ENCODE data around the gene PRAC1.

Gene PRAC1

DNA sequence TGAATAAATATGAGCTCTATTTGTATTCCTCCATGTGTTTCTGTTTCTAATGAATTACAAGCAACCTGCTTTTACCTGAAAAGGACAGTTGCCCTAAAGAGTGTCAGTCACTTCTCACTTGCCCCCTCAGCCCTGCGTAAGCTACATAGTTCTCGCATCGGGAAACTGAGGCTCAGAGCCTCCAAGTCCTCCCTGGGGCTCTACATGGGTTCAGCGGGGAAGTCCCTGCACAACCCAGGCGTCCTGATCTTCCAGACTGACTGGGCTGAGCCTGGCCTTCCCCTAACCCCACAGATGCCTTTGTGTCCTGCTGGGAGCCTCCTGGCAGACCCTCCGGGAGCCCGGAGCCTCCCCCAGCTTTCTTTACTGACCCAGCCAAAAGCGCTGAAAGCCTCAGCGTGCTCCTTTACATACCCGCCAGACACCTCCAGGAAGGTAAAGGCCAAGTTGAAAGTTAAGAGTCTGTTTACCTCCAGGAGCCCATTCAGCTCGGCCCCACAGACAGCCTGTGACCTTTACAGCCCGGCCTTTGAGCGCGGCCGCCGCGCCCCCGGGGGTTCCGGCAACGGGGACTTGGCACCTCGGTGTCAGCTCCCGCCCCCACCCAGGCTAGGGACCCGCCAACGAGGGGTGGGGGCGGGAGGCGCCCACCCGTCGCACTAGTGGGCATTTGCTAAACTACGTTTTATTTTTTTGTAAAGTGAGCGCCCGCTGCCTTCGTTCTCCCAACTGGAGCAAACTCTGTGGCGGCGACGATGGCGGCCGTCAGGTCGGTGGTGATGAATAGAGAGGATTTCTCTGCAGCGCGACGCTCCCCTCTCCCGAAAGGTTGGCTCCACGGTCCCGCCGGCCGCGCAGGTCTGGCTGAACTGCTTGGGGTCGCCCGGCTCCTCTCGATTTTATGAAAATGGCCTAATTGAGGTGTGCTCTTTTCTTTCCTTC, 10.6 kb upstream of the PRAC1 start:
- Histone ChIP-seq H3K36me3 (ENCODE audit: control insufficient read depth in 2 of 2, insufficient read depth in 2 of 2, low read length in 2 of 2) (no peaks in the 10 kb centered on the region), H3K9me3 (ENCODE audit: control insufficient read depth in 2 of 2, low read length in 2 of 2) (no peaks in the 10 kb centered on the region), H3K27ac (ENCODE audit: low read depth in 2 of 2, low read length in 2 of 2) (peak overlapping the region in 1 of 2 donors; percentile 82), H3K4me1 (ENCODE audit: control insufficient read depth in 2 of 2, insufficient read depth in 2 of 2, low read length in 2 of 2) (peaks cover 4 to 21% of the 10 kb centered on the region in 2 donors), H3K27me3 (ENCODE audit: control insufficient read depth in 2 of 2, insufficient read depth in 2 of 2, low read length in 2 of 2) (peaks cover 17 to 45% of the 10 kb centered on the region in 2 donors), H3K9ac (ENCODE audit: low read depth in 1 of 2, low read length in 2 of 2) (peak overlapping the region in 1 of 2 donors; percentile 75), H3K4me3 (ENCODE audit: low read length in 2 of 2) (peak overlapping the region in 1 of 2 donors; percentile 36)

DNA sequence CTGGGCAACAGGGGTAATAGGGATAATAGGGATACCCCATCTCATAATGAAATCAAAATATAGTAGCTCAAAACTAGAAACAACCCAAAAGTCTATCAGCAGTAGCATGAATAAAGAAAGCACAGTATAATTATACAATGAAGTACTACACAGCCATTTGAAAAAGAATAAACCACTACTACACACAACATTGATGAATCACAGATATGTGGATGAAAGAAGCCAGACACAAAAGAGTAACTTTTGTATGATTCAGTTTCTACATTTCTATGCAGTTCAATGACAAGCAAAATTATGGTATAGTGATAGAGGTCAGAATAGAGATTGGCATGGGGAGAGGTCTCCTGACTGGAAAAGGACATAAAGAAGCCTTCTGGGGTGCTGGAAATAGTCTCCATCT, 9.0 kb upstream of the PRAC1 start:
- no peak overlapping the region for H3K9ac ChIP-seq (ENCODE audit: low read depth in 1 of 2, low read length in 2 of 2)
- no peak overlapping the region for H3K4me3 ChIP-seq (ENCODE audit: low read length in 2 of 2)
- H3K4me1 ChIP-seq (ENCODE audit: control insufficient read depth in 2 of 2, insufficient read depth in 2 of 2, low read length in 2 of 2): peaks cover 11 to 24% of the 10 kb centered on the region in 2 donors
- H3K27me3 ChIP-seq (ENCODE audit: control insufficient read depth in 2 of 2, insufficient read depth in 2 of 2, low read length in 2 of 2): peaks cover 30 to 54% of the 10 kb centered on the region in 2 donors
- H3K9me3 ChIP-seq (ENCODE audit: control insufficient read depth in 2 of 2, low read length in 2 of 2): no peaks in the 10 kb centered on the region
- H3K27ac ChIP-seq (ENCODE audit: low read depth in 2 of 2, low read length in 2 of 2): no peak overlapping the region
- no peaks in the 10 kb centered on the region for H3K36me3 ChIP-seq (ENCODE audit: control insufficient read depth in 2 of 2, insufficient read depth in 2 of 2, low read length in 2 of 2)

DNA sequence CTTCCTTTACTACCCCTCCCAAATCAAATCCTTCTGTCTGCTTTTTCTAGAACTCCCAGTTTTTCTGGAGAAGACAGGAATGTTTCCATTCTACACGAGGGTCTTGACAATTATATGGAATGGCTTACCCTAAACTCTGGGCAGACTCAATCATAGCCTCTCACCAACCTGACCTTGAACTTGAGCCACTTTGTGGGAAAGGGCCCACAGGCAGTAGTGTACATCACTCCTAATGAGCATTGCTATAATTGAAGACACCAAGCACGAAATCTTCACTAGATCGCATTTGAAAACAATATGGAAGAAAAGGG, 7.9 kb upstream of the PRAC1 start:
- peaks cover 22 to 50% of the 10 kb centered on the region in 2 donors for H3K27me3 ChIP-seq (ENCODE audit: control insufficient read depth in 2 of 2, insufficient read depth in 2 of 2, low read length in 2 of 2)
- H3K9me3 ChIP-seq (ENCODE audit: control insufficient read depth in 2 of 2, low read length in 2 of 2): no peaks in the 10 kb centered on the region
- H3K36me3 ChIP-seq (ENCODE audit: control insufficient read depth in 2 of 2, insufficient read depth in 2 of 2, low read length in 2 of 2): peaks cover 0 to 2% of the 10 kb centered on the region in 2 donors
- H3K4me3 ChIP-seq (ENCODE audit: low read length in 2 of 2): no peak overlapping the region
- no peak overlapping the region for H3K9ac ChIP-seq (ENCODE audit: low read depth in 1 of 2, low read length in 2 of 2)
- peak overlapping the region in 1 of 2 donors; percentile 97 for H3K27ac ChIP-seq (ENCODE audit: low read depth in 2 of 2, low read length in 2 of 2)
- peaks cover 15 to 16% of the 10 kb centered on the region in 2 donors for H3K4me1 ChIP-seq (ENCODE audit: control insufficient read depth in 2 of 2, insufficient read depth in 2 of 2, low read length in 2 of 2)

DNA sequence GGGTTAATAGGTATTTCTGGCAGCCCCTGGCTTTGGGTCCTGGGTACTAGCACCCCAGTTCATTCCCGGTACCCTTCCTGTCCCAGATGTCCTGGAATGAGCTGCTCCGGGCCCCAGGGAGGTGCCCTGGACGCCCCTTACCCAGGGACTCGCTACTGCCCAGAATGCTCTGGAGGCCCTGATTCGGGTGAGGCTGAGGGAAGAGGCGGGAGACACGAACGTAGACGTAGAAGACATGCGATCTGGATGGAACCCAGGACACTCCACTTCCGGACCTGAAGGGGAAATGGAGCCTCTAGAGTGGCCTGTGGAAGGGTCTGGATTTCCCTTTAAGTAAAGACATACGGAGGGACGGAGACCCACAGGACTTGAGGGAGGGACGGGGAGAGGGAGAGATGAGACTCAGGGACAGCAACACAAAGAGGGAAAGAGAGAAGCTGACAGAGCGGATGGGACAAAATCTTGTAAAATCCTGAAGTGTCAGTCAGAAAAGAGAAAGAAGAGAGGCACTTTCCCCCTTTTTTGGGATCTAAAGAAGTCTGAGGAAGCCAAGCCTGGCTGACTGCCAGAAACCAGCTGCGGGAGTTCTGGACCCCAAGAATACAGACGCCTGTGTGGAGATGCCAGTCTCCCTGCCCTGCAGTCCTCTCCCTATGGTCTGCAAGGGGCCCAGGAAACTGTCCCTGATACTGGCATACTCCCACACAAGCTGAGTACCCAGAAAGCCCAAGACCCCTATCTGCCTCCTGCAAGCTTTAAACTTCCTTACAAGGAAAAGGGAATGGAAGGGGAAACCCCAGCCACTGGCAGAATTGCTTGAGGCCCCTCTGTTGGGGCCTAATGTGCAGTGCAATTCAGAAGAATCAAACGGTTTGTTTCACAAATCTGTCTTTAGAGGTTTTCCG, 7.3 kb upstream of the PRAC1 start:
- peak overlapping the region; percentile 85 to 87 for H3K9ac ChIP-seq (ENCODE audit: low read depth in 1 of 2, low read length in 2 of 2)
- H3K27me3 ChIP-seq (ENCODE audit: control insufficient read depth in 2 of 2, insufficient read depth in 2 of 2, low read length in 2 of 2): peaks cover 22 to 44% of the 10 kb centered on the region in 2 donors
- H3K9me3 ChIP-seq (ENCODE audit: control insufficient read depth in 2 of 2, low read length in 2 of 2): no peaks in the 10 kb centered on the region
- H3K27ac ChIP-seq (ENCODE audit: low read depth in 2 of 2, low read length in 2 of 2): peak overlapping the region; percentile 91 to 97
- peak overlapping the region; percentile 65 to 78 for H3K4me3 ChIP-seq (ENCODE audit: low read length in 2 of 2)
- peaks cover 0 to 2% of the 10 kb centered on the region in 2 donors for H3K36me3 ChIP-seq (ENCODE audit: control insufficient read depth in 2 of 2, insufficient read depth in 2 of 2, low read length in 2 of 2)
- H3K4me1 ChIP-seq (ENCODE audit: control insufficient read depth in 2 of 2, insufficient read depth in 2 of 2, low read length in 2 of 2): peaks cover 21 to 22% of the 10 kb centered on the region in 2 donors

DNA sequence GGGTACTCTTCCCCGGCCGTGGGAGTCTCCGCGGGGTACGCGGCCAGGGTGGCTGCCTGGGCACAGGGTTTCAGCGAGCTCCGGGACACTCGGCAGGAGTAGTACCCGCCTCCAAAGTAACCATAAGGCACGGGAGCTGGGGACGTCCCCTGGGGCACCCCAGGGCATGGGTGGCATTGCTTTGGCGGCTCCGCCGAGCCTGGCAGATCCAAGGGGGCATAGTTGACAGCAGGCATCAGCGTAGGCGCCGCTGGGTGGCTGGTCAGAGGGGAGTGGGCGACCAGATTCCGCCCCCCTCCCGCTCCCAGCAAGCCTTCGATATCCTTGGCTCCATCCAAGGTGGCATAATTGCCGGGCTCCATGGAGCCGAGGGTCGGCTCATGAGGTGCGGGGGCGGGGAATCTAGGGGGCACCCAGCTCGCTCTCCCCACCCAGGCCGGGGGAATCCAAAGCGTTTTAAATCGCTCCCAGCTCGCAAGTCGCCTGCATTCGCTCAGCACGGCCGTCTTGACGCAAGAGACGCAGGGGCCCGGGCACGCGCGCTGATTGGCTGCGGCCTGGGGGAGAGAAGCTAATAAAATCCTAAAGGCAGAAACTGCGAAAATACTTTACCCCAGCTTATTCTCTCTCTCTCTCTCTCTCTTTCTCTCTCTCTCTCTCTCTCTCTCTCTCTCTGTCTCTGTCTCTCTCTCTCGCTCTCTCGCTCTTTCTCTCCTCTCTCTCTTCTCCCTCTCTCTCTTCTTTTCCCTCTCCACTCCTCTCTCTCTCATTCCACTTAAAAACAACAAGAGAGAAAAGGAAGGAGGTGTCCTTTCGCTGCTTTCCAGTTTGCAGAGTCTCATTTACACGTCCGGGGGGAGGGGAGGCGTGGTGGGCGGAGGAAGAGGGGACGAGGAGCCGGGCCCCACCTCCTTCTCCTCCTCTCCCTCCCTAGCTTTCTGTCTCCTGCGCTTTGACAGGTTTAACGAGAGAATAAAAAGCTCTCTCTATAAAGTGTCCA, 6.2 kb upstream of the PRAC1 start, which contains the start of gene HOXB13:
Gene HOXB13 (minus strand): TSS at position 519 of the 1,000 bp plus-strand sequence. CDS start 157 bp downstream, at position 362.
- Histone ChIP-seq H3K9me3 (ENCODE audit: control insufficient read depth in 2 of 2, low read length in 2 of 2) (no peaks in the 10 kb centered on the region), H3K4me3 (ENCODE audit: low read length in 2 of 2) (peak within 1 kb of the TSS; percentile 65 to 78), H3K27ac (ENCODE audit: low read depth in 2 of 2, low read length in 2 of 2) (peak within 1 kb of the TSS; percentile 91 to 97), H3K4me1 (ENCODE audit: control insufficient read depth in 2 of 2, insufficient read depth in 2 of 2, low read length in 2 of 2) (peaks cover 22% of the 10 kb centered on the region in 2 donors), H3K27me3 (ENCODE audit: control insufficient read depth in 2 of 2, insufficient read depth in 2 of 2, low read length in 2 of 2) (peaks cover 22 to 40% of the 10 kb centered on the region in 2 donors), H3K36me3 (ENCODE audit: control insufficient read depth in 2 of 2, insufficient read depth in 2 of 2, low read length in 2 of 2) (peaks cover 0 to 2% of the 10 kb centered on the region in 2 donors), H3K9ac (ENCODE audit: low read depth in 1 of 2, low read length in 2 of 2) (peak within 1 kb of the TSS; percentile 87 to 88)

DNA sequence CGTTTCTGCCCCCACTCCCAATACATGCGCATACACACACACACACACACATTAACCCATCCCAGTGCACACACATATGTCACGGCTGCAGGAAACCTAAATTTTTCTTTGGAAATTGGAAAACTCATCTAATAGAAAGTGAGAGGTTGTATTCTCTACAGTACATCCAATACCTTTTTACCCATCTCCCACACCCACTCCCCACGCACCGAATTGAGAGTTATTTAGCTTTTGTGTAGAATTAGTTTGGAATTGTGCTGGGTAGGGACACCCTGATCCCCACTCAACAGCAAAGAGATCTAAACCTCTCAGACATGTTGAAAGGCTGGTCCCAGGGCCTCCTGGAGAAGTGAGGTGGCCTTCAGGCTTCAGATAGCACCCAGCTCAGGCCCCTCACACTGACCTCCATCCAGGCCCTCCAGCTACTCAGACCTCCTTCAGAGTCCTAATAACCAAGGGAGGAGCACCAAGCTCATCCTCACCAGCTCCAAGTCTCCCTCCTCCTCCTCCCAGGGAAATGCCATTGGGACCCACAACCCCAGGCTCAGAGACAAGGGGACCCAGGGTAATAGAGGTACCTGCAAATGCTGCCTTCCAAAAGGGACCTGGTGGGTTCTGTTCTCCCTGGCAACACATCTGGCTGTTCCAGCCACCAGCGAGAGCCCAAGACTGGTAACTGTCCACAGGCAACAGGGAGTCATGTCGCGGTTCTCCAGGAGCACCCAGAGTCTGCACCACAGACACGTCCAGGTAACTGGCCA, 5.3 kb upstream of the PRAC1 start:
- H3K4me1 ChIP-seq (ENCODE audit: control insufficient read depth in 2 of 2, insufficient read depth in 2 of 2, low read length in 2 of 2): peaks cover 22 to 23% of the 10 kb centered on the region in 2 donors
- peaks cover 0 to 2% of the 10 kb centered on the region in 2 donors for H3K36me3 ChIP-seq (ENCODE audit: control insufficient read depth in 2 of 2, insufficient read depth in 2 of 2, low read length in 2 of 2)
- H3K27me3 ChIP-seq (ENCODE audit: control insufficient read depth in 2 of 2, insufficient read depth in 2 of 2, low read length in 2 of 2): peaks cover 23 to 35% of the 10 kb centered on the region in 2 donors
- H3K9ac ChIP-seq (ENCODE audit: low read depth in 1 of 2, low read length in 2 of 2): peak overlapping the region; percentile 87 to 88
- H3K27ac ChIP-seq (ENCODE audit: low read depth in 2 of 2, low read length in 2 of 2): peak overlapping the region; percentile 91 to 97
- peak overlapping the region; percentile 65 to 78 for H3K4me3 ChIP-seq (ENCODE audit: low read length in 2 of 2)
- no peaks in the 10 kb centered on the region for H3K9me3 ChIP-seq (ENCODE audit: control insufficient read depth in 2 of 2, low read length in 2 of 2)

DNA sequence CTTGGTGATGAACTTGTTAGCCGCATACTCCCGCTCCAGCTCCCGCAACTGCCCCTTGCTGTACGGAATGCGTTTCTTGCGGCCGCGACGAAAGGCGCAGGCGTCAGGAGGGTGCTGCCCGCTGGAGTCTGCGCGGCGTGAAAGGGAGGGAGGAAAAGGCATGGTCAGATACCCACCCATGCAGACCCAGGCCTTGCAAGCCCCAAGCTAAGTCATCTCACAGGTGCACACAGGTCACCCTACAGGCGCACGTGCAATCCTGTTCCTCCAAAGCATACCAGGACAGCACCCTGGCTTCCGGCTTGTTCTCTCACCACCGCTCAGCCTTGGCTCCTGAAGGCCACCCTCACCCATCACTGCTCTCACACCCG, 4.6 kb upstream of the PRAC1 start:
- peak overlapping the region in 1 of 2 donors; percentile 97 for H3K27ac ChIP-seq (ENCODE audit: low read depth in 2 of 2, low read length in 2 of 2)
- peak overlapping the region; percentile 65 to 78 for H3K4me3 ChIP-seq (ENCODE audit: low read length in 2 of 2)
- H3K9ac ChIP-seq (ENCODE audit: low read depth in 1 of 2, low read length in 2 of 2): peak overlapping the region in 1 of 2 donors; percentile 87
- H3K9me3 ChIP-seq (ENCODE audit: control insufficient read depth in 2 of 2, low read length in 2 of 2): no peaks in the 10 kb centered on the region
- peaks cover 30 to 38% of the 10 kb centered on the region in 2 donors for H3K27me3 ChIP-seq (ENCODE audit: control insufficient read depth in 2 of 2, insufficient read depth in 2 of 2, low read length in 2 of 2)
- H3K36me3 ChIP-seq (ENCODE audit: control insufficient read depth in 2 of 2, insufficient read depth in 2 of 2, low read length in 2 of 2): peaks cover 0 to 2% of the 10 kb centered on the region in 2 donors
- peaks cover 22 to 23% of the 10 kb centered on the region in 2 donors for H3K4me1 ChIP-seq (ENCODE audit: control insufficient read depth in 2 of 2, insufficient read depth in 2 of 2, low read length in 2 of 2)

DNA sequence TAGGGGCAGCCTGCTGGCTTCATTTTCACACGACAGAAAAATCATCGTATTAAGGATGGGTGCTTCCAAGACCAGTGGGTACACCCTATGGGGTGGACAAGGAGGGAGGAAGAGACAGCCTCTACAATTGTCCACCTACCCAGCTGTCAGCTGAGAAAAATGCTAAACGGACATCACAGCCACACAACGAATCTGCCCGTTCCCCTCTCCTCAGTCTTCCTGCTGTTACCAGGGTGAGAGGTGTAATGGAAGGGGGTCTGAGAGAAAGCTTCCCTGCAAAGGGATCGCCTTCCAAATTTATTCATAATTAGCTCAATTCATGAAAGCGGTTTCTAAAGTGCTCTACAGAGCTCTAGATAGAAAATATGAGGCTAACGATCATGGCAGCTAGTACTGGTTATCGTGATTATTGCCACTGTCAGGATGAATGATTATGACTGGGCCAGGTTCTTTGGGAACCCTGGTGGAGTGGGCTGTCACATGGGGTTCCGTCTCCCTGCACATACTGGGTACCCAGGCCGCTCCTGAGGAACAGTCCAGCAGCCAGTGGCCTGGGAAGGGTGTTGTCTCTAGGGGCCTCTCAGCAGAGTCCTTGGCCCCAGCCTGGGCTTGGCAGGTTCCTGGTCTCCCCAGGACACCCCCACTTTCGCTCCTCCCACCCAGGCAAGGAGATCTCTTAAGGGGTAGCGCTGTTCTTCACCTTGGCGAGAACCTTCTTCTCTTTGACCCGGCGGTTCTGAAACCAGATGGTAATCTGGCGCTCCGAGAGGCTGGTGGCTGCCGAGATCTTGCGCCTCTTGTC, 4.0 kb upstream of the PRAC1 start:
- Histone ChIP-seq H3K27me3 (ENCODE audit: control insufficient read depth in 2 of 2, insufficient read depth in 2 of 2, low read length in 2 of 2) (peaks cover 31 to 39% of the 10 kb centered on the region in 2 donors), H3K9ac (ENCODE audit: low read depth in 1 of 2, low read length in 2 of 2) (peak overlapping the region in 1 of 2 donors; percentile 87), H3K36me3 (ENCODE audit: control insufficient read depth in 2 of 2, insufficient read depth in 2 of 2, low read length in 2 of 2) (peaks cover 0 to 2% of the 10 kb centered on the region in 2 donors), H3K4me1 (ENCODE audit: control insufficient read depth in 2 of 2, insufficient read depth in 2 of 2, low read length in 2 of 2) (peaks cover 22 to 23% of the 10 kb centered on the region in 2 donors), H3K27ac (ENCODE audit: low read depth in 2 of 2, low read length in 2 of 2) (peak overlapping the region in 1 of 2 donors; percentile 97), H3K9me3 (ENCODE audit: control insufficient read depth in 2 of 2, low read length in 2 of 2) (no peaks in the 10 kb centered on the region), H3K4me3 (ENCODE audit: low read length in 2 of 2) (peak overlapping the region in 1 of 2 donors; percentile 78)
